Astrocyte (in vitro differentiated cells and primary cell): Measurements from ENCODE around the gene FBXW5. TPM values are rescaled to one million over a fixed set of nuclear protein-coding genes. Genes with fewer than 3 reads are reported as not detected.

ENCODE experiments used
- DNase-seq: peaks from one replicate; pipeline ENCODE4 v3.0.0-alpha.2; 2010; ENCODE audit warnings: low read depth
- FAIRE-seq: peaks from 2 replicates; lab custom pipeline; 2011; peaks lifted over from hg19 to GRCh38; lab: Jason Lieb, UNC
- H2AFZ ChIP-seq: 2 replicates; pipeline ENCODE4 v1.6.0; 2012; ENCODE audit warnings: low read depth, low read length, inconsistent platforms
- H3K27ac ChIP-seq: 2 replicates; pipeline ENCODE4 v1.5.1; 2011; ENCODE audit warnings: low read depth, low read length, inconsistent platforms
- H3K27me3 ChIP-seq: 2 replicates; pipeline ENCODE4 v1.6.0; 2011; ENCODE audit warnings: low read length, inconsistent platforms; ENCODE audit not compliant: insufficient read depth
- H3K36me3 ChIP-seq: 2 replicates; pipeline ENCODE4 v1.5.1; 2011; ENCODE audit warnings: low read length, inconsistent platforms; ENCODE audit not compliant: insufficient read depth
- H3K4me1 ChIP-seq: 2 replicates; pipeline ENCODE4 v1.5.1; 2011; ENCODE audit warnings: low read length, inconsistent platforms; ENCODE audit not compliant: insufficient read depth
- H3K4me2 ChIP-seq: 2 replicates; pipeline ENCODE4 v1.6.0; 2012; ENCODE audit warnings: low read length, inconsistent platforms
- H3K4me3 ChIP-seq: 2 replicates; pipeline ENCODE4 v1.5.1; 2011; ENCODE audit warnings: low read depth, mild to moderate bottlenecking, low read length, inconsistent platforms; ENCODE audit not compliant: insufficient read depth
- H3K79me2 ChIP-seq: 2 replicates; pipeline ENCODE4 v1.6.0; 2012; ENCODE audit warnings: mild to moderate bottlenecking, low read length, inconsistent platforms; ENCODE audit not compliant: insufficient read depth
- H3K9ac ChIP-seq: 2 replicates; pipeline ENCODE4 v1.6.0; 2012; ENCODE audit warnings: mild to moderate bottlenecking, low read length, inconsistent platforms
- H3K9me3 ChIP-seq: 2 replicates; pipeline ENCODE4 v1.5.1; 2012; ENCODE audit warnings: low read depth, mild to moderate bottlenecking, low read length, inconsistent platforms; ENCODE audit not compliant: insufficient read depth
- H4K20me1 ChIP-seq: 2 replicates; pipeline ENCODE4 v1.6.0; 2012; ENCODE audit warnings: low read length, inconsistent platforms; ENCODE audit not compliant: insufficient read depth
- H3K27ac Mint-ChIP-seq: one replicate; pipeline ENCODE4 v1.8.0; 2021; ENCODE audit warnings: mild to moderate bottlenecking, mixed read lengths; ENCODE audit not compliant: unreplicated experiment
- H3K27me3 Mint-ChIP-seq: one replicate; pipeline ENCODE4 v1.8.0; 2021; ENCODE audit warnings: low read depth, mixed read lengths; ENCODE audit not compliant: unreplicated experiment
- H3K36me3 Mint-ChIP-seq: one replicate; pipeline ENCODE4 v1.8.0; 2021; ENCODE audit warnings: low read depth, mixed read lengths; ENCODE audit not compliant: unreplicated experiment
- H3K4me1 Mint-ChIP-seq: one replicate; pipeline ENCODE4 v1.8.0; 2021; ENCODE audit warnings: low read depth, mixed read lengths; ENCODE audit not compliant: unreplicated experiment
- H3K4me3 Mint-ChIP-seq: one replicate; pipeline ENCODE4 v1.8.0; 2021; ENCODE audit warnings: mild to moderate bottlenecking, moderate library complexity, mixed read lengths; ENCODE audit not compliant: unreplicated experiment
- H3K9me3 Mint-ChIP-seq: one replicate; pipeline ENCODE4 v1.8.0; 2021; ENCODE audit warnings: mild to moderate bottlenecking, mixed read lengths; ENCODE audit not compliant: unreplicated experiment
- CTCF ChIP-seq: IDR thresholded peaks from 2 replicates; pipeline ENCODE4 v1.5.1; 2011; ENCODE audit warnings: low read depth, mild to moderate bottlenecking, inconsistent platforms, low read length, moderate library complexity; ENCODE audit not compliant: insufficient read depth
- EZH2 ChIP-seq: IDR thresholded peaks from 2 replicates; pipeline ENCODE4 v1.6.1; 2012; ENCODE audit warnings: mild to moderate bottlenecking, low read length, inconsistent platforms; ENCODE audit not compliant: insufficient read depth
- total RNA-seq: library from RNA; stranded (reverse); gene quantifications from 2 replicates; pipeline ENCODE4 v1.2.1, GENCODE V29; 2021

Gene FBXW5
- total RNA-seq, 1 donor from 2014 or later, result 70.4 TPM

DNA sequence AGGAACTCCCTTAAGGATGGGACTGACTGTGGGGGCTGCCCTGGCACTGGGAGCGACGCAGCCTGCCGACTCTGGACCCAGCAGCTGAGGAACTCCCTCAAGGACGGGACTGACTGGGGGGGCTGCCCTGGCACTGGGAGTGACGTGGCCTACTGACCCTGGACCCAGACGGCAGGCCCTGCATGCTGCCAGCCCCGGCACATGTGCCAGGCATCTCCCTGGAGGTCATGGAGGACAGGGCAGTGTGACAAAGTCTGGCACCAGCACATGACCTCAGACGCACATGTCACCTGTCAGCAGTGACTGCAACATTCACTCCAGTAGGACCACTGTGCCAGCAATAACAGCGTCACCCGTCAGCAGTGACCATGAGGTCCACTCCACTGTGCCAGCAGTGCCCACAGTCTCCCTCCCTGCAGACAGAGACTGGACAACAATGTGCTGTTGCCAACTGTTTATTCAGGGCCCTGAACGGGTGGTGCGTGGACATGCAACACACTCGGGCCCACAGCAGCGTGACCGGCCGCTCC lies 4.5 kb downstream of the FBXW5 start:
- peaks cover 9% of the 10 kb centered on the region for H3K4me1 ChIP-seq
- Mint-ChIP-seq H3K36me3 (peaks cover 6% of the 10 kb centered on the region), H3K9me3 (no peaks in the 10 kb centered on the region), H3K4me3 (no peak overlapping the region), H3K27me3 (no peaks in the 10 kb centered on the region), H3K4me1 (no peaks in the 10 kb centered on the region), H3K27ac (no peak overlapping the region)
- peaks cover 47% of the 10 kb centered on the region for H3K79me2 ChIP-seq
- no peak overlapping the region for H2AFZ ChIP-seq
- FAIRE-seq (no peak), DNase-seq (no peak)
- TF ChIP-seq CTCF, result no peak
- TF ChIP-seq EZH2, result no peak
- H3K4me3 ChIP-seq, result no peak overlapping the region
- H3K27me3 ChIP-seq, result no peaks in the 10 kb centered on the region
- H3K9me3 ChIP-seq, result no peaks in the 10 kb centered on the region
- no peak overlapping the region for H3K27ac ChIP-seq
- H4K20me1 ChIP-seq, result peaks cover 44% of the 10 kb centered on the region
- no peak overlapping the region for H3K9ac ChIP-seq
- no peaks in the 10 kb centered on the region for H3K36me3 ChIP-seq
- H3K4me2 ChIP-seq, result no peak overlapping the region

GRCh38 chr9:136939431-136939995 lies 5.0 kb downstream of the FBXW5 start:
- Mint-ChIP-seq H3K4me3 (no peak overlapping the region), H3K27ac (no peak overlapping the region), H3K36me3 (peaks cover 6% of the 10 kb centered on the region), H3K4me1 (no peaks in the 10 kb centered on the region), H3K9me3 (no peaks in the 10 kb centered on the region), H3K27me3 (no peaks in the 10 kb centered on the region)
- Histone ChIP-seq H3K27ac (no peak overlapping the region), H2AFZ (no peak overlapping the region), H3K9ac (no peak overlapping the region), H3K36me3 (no peaks in the 10 kb centered on the region), H3K4me1 (peaks cover 9% of the 10 kb centered on the region), H3K4me2 (no peak overlapping the region), H3K9me3 (no peaks in the 10 kb centered on the region), H3K4me3 (no peak overlapping the region), H3K79me2 (peaks cover 47% of the 10 kb centered on the region), H4K20me1 (peaks cover 42% of the 10 kb centered on the region), H3K27me3 (no peaks in the 10 kb centered on the region)
- DNase-seq (no peak), FAIRE-seq (no peak)
- TF ChIP-seq EZH2 (no peak), CTCF (no peak)
